ENCODE results near the gene SSU72. TPM values are rescaled to one million over a fixed set of nuclear protein-coding genes. Genes with fewer than 3 reads are reported as not detected.

Gene SSU72
- total and polyA plus RNA-seq, 8 donors = 49.2 to 74.3 (median 57.8) TPM

DNA sequence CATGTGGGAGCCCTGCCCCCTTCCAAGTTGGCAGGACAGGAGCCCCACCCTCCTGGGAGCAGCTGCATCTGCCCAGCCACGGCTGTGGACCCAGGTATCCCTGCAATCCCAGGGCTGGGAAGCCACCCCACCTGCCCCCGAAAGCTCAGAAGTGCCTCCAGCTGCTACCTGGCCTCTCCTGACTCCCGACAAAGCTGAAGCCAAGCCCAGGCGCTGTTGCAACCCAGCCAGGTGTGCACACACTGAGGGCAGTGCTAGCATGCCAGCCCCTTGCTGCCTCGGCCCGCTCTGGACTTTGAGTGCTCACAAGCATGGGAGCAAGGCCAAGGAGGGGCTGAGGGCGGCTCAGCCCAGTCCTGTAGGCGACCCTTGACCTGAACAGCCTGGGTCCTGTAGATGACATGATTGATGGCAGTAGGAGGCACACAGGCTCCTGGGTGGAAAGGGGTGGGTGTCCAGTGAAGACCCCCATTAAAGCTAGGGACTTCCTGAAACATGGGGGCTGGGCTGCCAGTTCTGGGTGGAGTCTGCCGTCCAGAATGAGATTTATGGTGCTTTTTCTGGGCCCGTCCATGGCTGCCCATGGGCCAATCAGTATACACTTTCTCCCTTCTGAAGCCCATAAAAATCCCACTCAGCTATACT lies 2.8 kb upstream of the SSU72 start:
- 30 to 39% methylated on average over 10 of the region's 10 CpGs for WGBS, 2 donors
- intact Hi-C loops (cut with DNase I) = no loop called here
- Histone ChIP-seq H3K27ac (no peak overlapping the region), H3K9me3 (no peaks in the 10 kb centered on the region), H3K4me3 (no peak overlapping the region), H3K4me1 (peaks cover 0 to 14% (median 0%) of the 10 kb centered on the region in 3 donors), H3K27me3 (no peaks in the 10 kb centered on the region), H3K36me3 (no peaks in the 10 kb centered on the region)
- FAIRE-seq = no peak
- TF ChIP-seq, protein P1, sequence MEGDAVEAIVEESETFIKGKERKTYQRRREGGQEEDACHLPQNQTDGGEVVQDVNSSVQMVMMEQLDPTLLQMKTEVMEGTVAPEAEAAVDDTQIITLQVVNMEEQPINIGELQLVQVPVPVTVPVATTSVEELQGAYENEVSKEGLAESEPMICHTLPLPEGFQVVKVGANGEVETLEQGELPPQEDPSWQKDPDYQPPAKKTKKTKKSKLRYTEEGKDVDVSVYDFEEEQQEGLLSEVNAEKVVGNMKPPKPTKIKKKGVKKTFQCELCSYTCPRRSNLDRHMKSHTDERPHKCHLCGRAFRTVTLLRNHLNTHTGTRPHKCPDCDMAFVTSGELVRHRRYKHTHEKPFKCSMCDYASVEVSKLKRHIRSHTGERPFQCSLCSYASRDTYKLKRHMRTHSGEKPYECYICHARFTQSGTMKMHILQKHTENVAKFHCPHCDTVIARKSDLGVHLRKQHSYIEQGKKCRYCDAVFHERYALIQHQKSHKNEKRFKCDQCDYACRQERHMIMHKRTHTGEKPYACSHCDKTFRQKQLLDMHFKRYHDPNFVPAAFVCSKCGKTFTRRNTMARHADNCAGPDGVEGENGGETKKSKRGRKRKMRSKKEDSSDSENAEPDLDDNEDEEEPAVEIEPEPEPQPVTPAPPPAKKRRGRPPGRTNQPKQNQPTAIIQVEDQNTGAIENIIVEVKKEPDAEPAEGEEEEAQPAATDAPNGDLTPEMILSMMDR (IDR thresholded peaks at IDR 0.05) = no peak
- no peak for DNase-seq
- ATAC-seq = no peak

DNA sequence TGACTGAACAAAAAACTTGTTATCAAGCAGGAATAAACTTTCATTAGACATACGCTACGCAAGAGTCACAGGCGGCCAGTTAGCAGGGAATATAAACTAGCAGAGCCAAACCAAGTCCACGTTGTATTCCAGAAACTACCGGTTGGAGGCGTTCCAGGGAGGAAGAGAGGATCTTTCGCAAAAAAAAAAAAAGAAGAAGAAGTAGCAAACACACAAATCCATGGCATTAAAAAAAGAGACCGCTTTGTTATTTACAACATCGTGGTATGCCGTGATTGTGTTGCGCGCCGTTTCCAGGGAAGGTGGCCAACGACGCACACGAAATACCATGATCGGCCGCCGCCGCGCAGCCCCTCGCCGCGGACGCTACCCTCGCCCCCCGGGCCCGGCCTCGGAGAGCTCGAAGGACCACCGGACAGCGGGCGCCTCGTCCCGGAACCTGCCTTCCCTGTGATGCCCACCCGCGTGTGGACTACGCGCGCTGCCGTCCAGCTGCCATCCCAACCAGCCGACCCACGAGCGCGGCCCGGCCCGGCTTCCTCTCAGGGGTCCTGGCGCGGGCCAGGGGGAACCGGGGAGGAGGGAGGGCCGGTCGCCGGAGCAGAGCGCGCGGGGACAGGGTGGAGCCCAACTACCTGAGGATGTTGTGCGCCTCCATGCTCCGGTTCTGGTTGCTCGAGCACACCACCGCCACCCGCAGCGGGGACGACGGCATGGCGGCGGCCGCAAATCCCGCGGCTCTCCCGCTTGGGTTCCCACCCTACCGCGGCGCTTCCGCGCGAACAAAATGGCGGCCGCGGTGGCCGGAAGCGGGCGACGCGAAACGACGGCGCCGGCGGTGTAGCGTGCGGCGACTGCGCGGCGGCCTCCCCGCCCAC lies 581 bp downstream of the SSU72 start:
- peaks cover 0 to 22% (median 0%) of the 10 kb centered on the region in 3 donors for H3K4me1 ChIP-seq
- H3K9me3 ChIP-seq = no peaks in the 10 kb centered on the region
- peak overlapping the region; percentile 93 to 99 (median 97) for H3K27ac ChIP-seq
- peak overlapping the region; percentile 43 to 100 (median 100) for H3K4me3 ChIP-seq
- FAIRE-seq = no peak
- peak; percentile 67 to 83 (median 73) for ATAC-seq
- 0 to 1% methylated on average over 56 to 96 of the region's 96 CpGs for WGBS, 2 donors
- H3K36me3 ChIP-seq = no peaks in the 10 kb centered on the region
- DNase-seq = peak in 5 of 6 donors; percentile 44 to 84 (median 48)
- TF ChIP-seq, protein P1 (IDR thresholded peaks at IDR 0.05) = no peak
- H3K27me3 ChIP-seq = no peaks in the 10 kb centered on the region
- intact Hi-C loops (cut with DNase I) = no loop called here

DNA sequence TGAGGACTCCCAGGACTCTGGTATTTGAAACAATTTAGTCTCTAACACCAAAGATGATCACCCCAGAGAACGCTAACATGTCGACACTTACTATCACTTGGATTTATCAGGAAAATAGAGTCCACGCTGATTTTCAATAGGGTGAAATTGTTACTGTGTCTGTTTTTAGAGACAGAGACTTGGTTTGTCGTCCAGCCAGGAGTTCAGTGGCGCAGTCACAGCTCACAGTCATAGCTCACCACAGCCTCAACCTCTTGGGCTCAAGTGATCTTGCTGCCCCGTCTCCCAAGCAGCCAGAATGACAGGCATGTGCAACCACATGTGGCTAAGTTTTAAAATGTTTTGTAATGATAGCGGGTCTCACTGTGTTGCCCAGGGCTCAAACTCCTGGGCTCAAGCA lies 5.3 kb downstream of the SSU72 start:
- no peak overlapping the region for H3K4me3 ChIP-seq
- no peak for FAIRE-seq
- 80 to 88% methylated on average over 7 of the region's 7 CpGs for WGBS, 2 donors
- no peaks in the 10 kb centered on the region for H3K27me3 ChIP-seq
- intact Hi-C loops (cut with DNase I) = no loop called here
- peaks cover 0 to 16% (median 0%) of the 10 kb centered on the region in 3 donors for H3K4me1 ChIP-seq
- H3K27ac ChIP-seq = no peak overlapping the region
- peaks cover 0 to 5% (median under 1%) of the 10 kb centered on the region in 3 donors for H3K36me3 ChIP-seq
- no peaks in the 10 kb centered on the region for H3K9me3 ChIP-seq
- TF ChIP-seq, protein P1 (IDR thresholded peaks at IDR 0.05) = no peak
- DNase-seq = no peak
- no peak for ATAC-seq

DNA sequence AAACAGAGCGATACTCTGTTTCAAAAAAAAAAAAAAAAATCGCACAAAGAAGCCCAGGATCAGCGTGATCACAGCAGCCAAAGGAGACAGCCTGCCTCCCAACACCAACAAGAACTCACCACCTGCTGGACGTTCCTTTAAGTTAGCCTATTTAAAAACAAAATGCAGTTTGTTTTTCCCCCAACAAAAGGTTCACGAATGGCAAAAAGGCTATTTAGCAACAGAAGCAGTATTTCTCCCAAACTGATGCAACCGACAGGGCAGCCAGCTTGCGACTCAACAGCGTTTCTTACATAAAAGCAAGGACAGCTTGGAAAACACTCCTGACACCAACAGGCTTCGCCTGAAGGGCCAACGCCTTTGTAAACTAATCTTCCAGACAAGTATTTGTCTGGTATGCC lies 6.8 kb downstream of the SSU72 start:
- H3K36me3 ChIP-seq = peaks cover 0 to 15% (median 10%) of the 10 kb centered on the region in 3 donors
- TF ChIP-seq, protein P1 (IDR thresholded peaks at IDR 0.05) = no peak
- WGBS, 2 donors = 76% methylated on average over 10 of the region's 10 CpGs
- H3K4me1 ChIP-seq = peaks cover 0 to 9% (median 0%) of the 10 kb centered on the region in 3 donors
- H3K27me3 ChIP-seq = no peaks in the 10 kb centered on the region
- intact Hi-C loops (cut with DNase I) = no loop called here
- no peak for DNase-seq
- ATAC-seq = no peak
- no peak for FAIRE-seq
- no peak overlapping the region for H3K27ac ChIP-seq
- no peaks in the 10 kb centered on the region for H3K9me3 ChIP-seq
- H3K4me3 ChIP-seq = no peak overlapping the region

Measured in pancreas (tissue), 10 donors.